Measurements from ENCODE around the gene RPL29. TPM values are rescaled to one million over a fixed set of nuclear protein-coding genes. Genes with fewer than 3 reads are reported as not detected.

Gene RPL29
- total RNA-seq, 1 donor from 2014 or later, result 588 TPM

DNA sequence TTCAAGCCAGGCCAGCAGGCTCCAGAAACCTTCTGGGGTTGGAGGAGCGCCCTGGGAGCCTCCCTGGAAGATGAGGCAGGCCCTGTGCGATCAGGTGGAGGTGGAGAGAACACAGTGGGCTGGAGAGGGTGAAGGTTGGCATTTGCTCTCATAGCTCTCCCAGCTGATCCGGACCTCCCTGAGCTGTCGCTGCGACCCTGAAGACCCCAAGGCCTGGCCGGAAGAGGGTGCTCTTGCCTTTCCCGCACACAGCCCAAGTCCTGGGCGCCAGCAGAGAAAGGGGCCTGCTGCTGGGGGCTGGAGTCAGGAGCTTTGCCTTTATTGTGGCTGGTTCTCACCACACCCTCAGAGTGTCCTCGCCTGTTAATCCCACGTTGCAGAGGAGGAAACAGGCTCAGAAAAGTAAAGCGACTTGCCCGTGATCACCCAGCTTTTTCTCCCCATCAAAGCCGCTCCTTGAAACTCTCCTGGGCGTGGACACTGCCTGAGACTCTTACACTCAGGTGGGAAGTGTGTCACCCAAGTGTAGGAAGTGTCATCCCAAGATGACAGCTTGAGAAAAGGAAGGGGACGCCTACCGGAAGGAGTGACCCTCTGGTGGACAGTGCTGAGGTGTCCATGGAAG, 8.6 kb upstream of the RPL29 start:
- Mint-ChIP-seq H3K4me1 (ENCODE audit: low read depth, unreplicated experiment) (peaks cover 10% of the 10 kb centered on the region), H3K27me3 (ENCODE audit: unreplicated experiment) (peaks cover 3% of the 10 kb centered on the region), H3K36me3 (ENCODE audit: unreplicated experiment) (no peaks in the 10 kb centered on the region), H3K9me3 (ENCODE audit: unreplicated experiment) (peaks cover 5% of the 10 kb centered on the region), H3K4me3 (ENCODE audit: unreplicated experiment) (no peak overlapping the region), H3K27ac (ENCODE audit: unreplicated experiment) (no peak overlapping the region)
- TF ChIP-seq, protein P1, sequence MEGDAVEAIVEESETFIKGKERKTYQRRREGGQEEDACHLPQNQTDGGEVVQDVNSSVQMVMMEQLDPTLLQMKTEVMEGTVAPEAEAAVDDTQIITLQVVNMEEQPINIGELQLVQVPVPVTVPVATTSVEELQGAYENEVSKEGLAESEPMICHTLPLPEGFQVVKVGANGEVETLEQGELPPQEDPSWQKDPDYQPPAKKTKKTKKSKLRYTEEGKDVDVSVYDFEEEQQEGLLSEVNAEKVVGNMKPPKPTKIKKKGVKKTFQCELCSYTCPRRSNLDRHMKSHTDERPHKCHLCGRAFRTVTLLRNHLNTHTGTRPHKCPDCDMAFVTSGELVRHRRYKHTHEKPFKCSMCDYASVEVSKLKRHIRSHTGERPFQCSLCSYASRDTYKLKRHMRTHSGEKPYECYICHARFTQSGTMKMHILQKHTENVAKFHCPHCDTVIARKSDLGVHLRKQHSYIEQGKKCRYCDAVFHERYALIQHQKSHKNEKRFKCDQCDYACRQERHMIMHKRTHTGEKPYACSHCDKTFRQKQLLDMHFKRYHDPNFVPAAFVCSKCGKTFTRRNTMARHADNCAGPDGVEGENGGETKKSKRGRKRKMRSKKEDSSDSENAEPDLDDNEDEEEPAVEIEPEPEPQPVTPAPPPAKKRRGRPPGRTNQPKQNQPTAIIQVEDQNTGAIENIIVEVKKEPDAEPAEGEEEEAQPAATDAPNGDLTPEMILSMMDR (IDR thresholded peaks at IDR 0.05; ENCODE audit: partially characterized antibody, unreplicated experiment), result peak; percentile 27
- DNase-seq, result peak; percentile 81

- TF ChIP-seq, protein P1 (IDR thresholded peaks at IDR 0.05; ENCODE audit: partially characterized antibody, unreplicated experiment), result no peak
- H3K27ac Mint-ChIP-seq (ENCODE audit: unreplicated experiment), result no peak overlapping the region
- peaks cover 3% of the 10 kb centered on the region for H3K27me3 Mint-ChIP-seq (ENCODE audit: unreplicated experiment)
- H3K4me3 Mint-ChIP-seq (ENCODE audit: unreplicated experiment), result no peak overlapping the region
- no peaks in the 10 kb centered on the region for H3K36me3 Mint-ChIP-seq (ENCODE audit: unreplicated experiment)
- H3K9me3 Mint-ChIP-seq (ENCODE audit: unreplicated experiment), result peaks cover 5% of the 10 kb centered on the region
- no peak for DNase-seq
- H3K4me1 Mint-ChIP-seq (ENCODE audit: low read depth, unreplicated experiment), result peaks cover 10% of the 10 kb centered on the region
Measured at GRCh38 chr3:52002748-52003147, 7.1 kb upstream of the RPL29 start.

GRCh38 chr3:52001443-52001974, 5.8 kb upstream of the RPL29 start:
- H3K4me3 Mint-ChIP-seq (ENCODE audit: unreplicated experiment), result no peak overlapping the region
- DNase-seq, result peak; percentile 86
- peaks cover 9% of the 10 kb centered on the region for H3K27me3 Mint-ChIP-seq (ENCODE audit: unreplicated experiment)
- H3K4me1 Mint-ChIP-seq (ENCODE audit: low read depth, unreplicated experiment), result peaks cover 6% of the 10 kb centered on the region
- no peak overlapping the region for H3K27ac Mint-ChIP-seq (ENCODE audit: unreplicated experiment)
- H3K36me3 Mint-ChIP-seq (ENCODE audit: unreplicated experiment), result no peaks in the 10 kb centered on the region
- TF ChIP-seq, protein P1 (IDR thresholded peaks at IDR 0.05; ENCODE audit: partially characterized antibody, unreplicated experiment), result peak; percentile 92
- peaks cover 6% of the 10 kb centered on the region for H3K9me3 Mint-ChIP-seq (ENCODE audit: unreplicated experiment)

GRCh38 chr3:51999846-52000245, 4.2 kb upstream of the RPL29 start:
- H3K27ac Mint-ChIP-seq (ENCODE audit: unreplicated experiment), result no peak overlapping the region
- DNase-seq, result no peak
- peaks cover 4% of the 10 kb centered on the region for H3K4me1 Mint-ChIP-seq (ENCODE audit: low read depth, unreplicated experiment)
- TF ChIP-seq, protein P1 (IDR thresholded peaks at IDR 0.05; ENCODE audit: partially characterized antibody, unreplicated experiment), result no peak
- H3K4me3 Mint-ChIP-seq (ENCODE audit: unreplicated experiment), result no peak overlapping the region
- H3K36me3 Mint-ChIP-seq (ENCODE audit: unreplicated experiment), result no peaks in the 10 kb centered on the region
- peaks cover 5% of the 10 kb centered on the region for H3K9me3 Mint-ChIP-seq (ENCODE audit: unreplicated experiment)
- H3K27me3 Mint-ChIP-seq (ENCODE audit: unreplicated experiment), result peaks cover 9% of the 10 kb centered on the region

DNA sequence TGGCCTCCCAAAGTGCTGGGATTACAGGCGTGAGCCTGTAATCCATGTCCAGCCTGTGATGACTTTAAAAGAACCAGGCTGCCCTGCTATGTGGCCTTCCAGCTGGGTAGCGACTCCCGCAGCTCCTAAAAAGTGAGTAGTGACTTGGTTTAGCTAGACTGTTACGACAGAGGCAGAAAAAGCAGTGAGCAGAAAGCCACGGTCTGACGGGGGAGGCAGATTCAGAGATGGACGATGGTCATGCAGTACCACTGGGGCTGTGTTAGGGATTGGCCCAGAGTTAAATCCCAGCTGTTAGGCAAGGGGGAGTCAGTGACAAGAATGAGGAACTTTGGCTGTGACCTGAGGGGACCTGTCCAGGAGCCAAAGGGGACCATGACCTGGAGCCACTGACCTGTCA, 3.1 kb upstream of the RPL29 start:
- no peak for DNase-seq
- no peak overlapping the region for H3K4me3 Mint-ChIP-seq (ENCODE audit: unreplicated experiment)
- TF ChIP-seq, protein P1 (IDR thresholded peaks at IDR 0.05; ENCODE audit: partially characterized antibody, unreplicated experiment), result no peak
- peaks cover 5% of the 10 kb centered on the region for H3K9me3 Mint-ChIP-seq (ENCODE audit: unreplicated experiment)
- H3K27me3 Mint-ChIP-seq (ENCODE audit: unreplicated experiment), result peaks cover 5% of the 10 kb centered on the region
- H3K36me3 Mint-ChIP-seq (ENCODE audit: unreplicated experiment), result peaks cover 4% of the 10 kb centered on the region
- H3K27ac Mint-ChIP-seq (ENCODE audit: unreplicated experiment), result no peak overlapping the region
- peaks cover 1% of the 10 kb centered on the region for H3K4me1 Mint-ChIP-seq (ENCODE audit: low read depth, unreplicated experiment)

Measured in glutamatergic neuron (in vitro differentiated cells).